Activated CD8-positive, alpha-beta memory T cell treated with anti-CD3 and anti-CD28 coated beads for 36 hours (primary cell): ENCODE data around the gene ZNF844. TPM values are rescaled to one million over a fixed set of nuclear protein-coding genes. Genes with fewer than 3 reads are reported as not detected.
"Not testable (repeated sequence)": the region's sequence is repeated elsewhere in the genome, so short reads cannot be mapped to it uniquely, and the experiment has no call there.

Experiments
- CTCF ChIA-PET: fragments of 350-600 bp; sonication (Branson Sonifier 250); formaldehyde crosslinking; loops from one replicate; lab custom pipeline; 2021; ENCODE audit warnings: antibody characterized with exemption; lab: Charles Lee
- POLR2A ChIA-PET: fragments of 350-600 bp; sonication (Branson Sonifier 250); formaldehyde crosslinking; loops from one replicate; lab custom pipeline; 2021; ENCODE audit warnings: antibody characterized with exemption; lab: Charles Lee
- total RNA-seq, 2 experiments: library from RNA; stranded (reverse); gene quantifications; one replicate each; pipeline ENCODE4 v1.2.3, GENCODE V29; 2021

Gene ZNF844
- total RNA-seq: 1 to 10 TPM; 3.0 to 3.3 TPM

- CTCF ChIA-PET: interaction anchor here (0.6 to 2.5 kb wide), 4 partner anchors 11 to 141 kb away, joined by 3 to 8 read pairs (median 4); partner anchors contain the start of genes ZNF700 and ZNF763
- POLR2A ChIA-PET: interaction anchor here (0.7 kb wide), 1 partner anchor 13 kb away, joined by 3 read pairs; no protein-coding TSS in a partner anchor
These were observed at the start of gene ZNF844 for GRCh38 chr19:12064590-12065538. ZNF844 (plus strand) TSS chr19:12064731; CDS start chr19:12064874, 143 bp downstream.

DNA sequence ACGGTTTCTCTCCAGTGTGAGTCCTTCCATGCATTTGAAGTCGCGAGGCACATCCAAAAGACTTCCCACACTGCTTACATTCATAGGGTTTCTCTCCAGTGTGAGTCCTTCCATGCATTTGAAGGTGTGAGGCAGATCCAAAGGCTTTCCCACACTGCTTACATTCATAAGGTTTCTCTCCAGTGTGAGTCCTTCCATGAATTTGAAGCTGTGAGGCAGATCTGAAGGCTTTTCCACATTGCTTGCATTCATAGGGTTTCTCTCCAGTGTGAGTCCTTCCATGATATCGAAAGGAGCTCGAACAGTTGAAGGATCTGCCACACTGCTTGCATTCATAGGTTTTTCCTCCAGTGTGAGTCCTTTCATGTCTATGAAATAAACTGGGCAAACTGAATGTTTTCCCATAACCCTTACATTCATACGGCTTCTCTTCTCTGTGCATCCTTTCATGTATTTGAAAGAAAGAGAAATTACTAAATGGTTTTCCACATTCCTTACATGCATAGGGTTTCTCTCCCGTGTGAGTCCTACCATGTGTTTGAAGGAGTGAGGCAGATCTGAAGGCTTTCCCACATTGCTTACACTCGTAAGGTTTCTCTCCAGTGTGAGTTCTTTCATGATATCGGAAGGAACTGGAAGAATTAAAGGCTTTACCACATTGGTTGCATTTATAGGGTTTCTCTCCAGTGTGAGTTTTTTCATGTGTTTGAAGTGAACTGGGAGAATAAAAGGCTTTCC, 49.3 kb upstream of the ZNF844 start:
- ChIA-PET CTCF (no interaction called here), POLR2A (no interaction called here)

GRCh38 chr19:12015753-12016116, 48.8 kb upstream of the ZNF844 start:
- ChIA-PET CTCF (no interaction called here), POLR2A (no interaction called here)

DNA sequence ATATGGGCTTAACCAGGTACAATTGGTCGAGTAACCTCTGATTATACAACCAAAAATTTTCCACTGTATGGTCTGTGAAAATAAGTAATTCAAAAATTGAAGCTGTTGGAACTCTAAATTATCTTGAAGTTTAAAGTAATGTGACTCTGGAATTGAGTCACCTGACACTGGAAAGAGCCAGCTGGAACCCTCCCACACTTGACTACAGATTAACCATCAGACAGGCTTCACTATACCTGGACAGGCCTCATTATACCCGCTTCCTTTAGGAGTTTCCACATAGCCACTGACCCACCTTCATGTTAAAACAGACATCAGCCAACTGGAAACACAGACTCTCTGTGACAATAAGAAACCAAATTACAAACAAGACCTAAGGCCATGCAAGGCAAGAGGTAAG, 30.3 kb upstream of the ZNF844 start:
- CTCF ChIA-PET: no interaction called here
- POLR2A ChIA-PET: no interaction called here

- POLR2A ChIA-PET: interaction anchor here (0.8 kb wide), 1 partner anchor 71 kb away, joined by 3 read pairs; no protein-coding TSS in a partner anchor
- CTCF ChIA-PET: interaction anchor here (0.6 kb wide), 1 partner anchor 33 kb away, joined by 3 read pairs; no protein-coding TSS in a partner anchor
These were observed 29.9 kb upstream of the ZNF844 start for GRCh38 chr19:12034620-12035019.

DNA sequence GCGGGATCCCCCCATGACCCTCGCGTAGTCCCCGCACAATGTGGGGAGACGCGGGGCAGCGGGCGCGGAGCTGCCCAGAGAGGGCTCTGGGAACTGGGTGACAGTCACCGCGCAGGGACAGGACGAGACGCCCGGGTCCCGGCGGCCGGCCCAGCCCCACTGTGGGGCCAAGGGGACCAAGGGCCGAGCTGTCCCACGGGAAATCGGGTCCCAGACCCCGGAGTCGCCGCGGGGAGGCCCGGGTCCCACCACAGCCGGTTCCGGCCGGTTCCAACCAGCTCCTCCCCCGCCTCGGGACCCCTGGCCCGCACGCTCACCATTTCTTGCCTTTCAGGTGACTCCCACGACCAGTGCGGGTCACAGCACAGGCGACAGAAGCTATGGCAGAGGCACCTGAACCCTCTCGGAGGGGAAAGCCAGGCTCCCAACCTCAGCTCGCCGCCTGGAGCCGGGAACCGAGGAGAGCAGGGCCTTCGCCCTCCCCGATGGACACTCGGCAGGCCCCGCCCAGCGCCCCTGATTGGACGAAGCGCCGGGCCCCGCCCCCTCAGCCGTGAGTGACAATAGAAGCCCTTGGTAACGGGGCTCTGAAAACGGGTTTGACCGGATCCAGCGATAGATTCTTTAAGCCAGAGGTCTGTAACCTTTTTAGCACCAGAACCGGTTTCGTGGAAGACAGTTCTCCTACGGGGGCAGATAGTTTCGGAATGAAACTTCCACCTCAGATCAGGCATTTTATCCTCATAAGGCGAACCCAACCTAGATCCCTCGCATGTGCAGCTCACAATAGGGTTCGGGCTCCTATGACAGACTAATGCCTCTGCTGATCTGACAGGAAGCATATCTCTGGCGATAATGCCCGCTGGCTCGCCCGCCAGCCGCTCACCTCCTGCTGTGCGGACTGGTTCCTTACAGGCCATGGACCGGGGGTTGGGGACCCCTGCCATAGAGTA, 29.0 kb upstream of the ZNF844 start, which contains the start of gene ZNF433:
ZNF433 (minus strand) TSS at position 460 of the 953 bp plus-strand sequence; CDS start at position 320, 140 bp downstream.
- POLR2A ChIA-PET: interaction anchor here (0.8 kb wide), 1 partner anchor 72 kb away, joined by 3 read pairs; no protein-coding TSS in a partner anchor
- CTCF ChIA-PET: interaction anchor here (0.6 to 1.0 kb wide), 3 partner anchors 24 to 72 kb away, joined by 3 to 4 read pairs (median 3); no protein-coding TSS in a partner anchor

- ChIA-PET CTCF (interaction anchor here (0.7 kb wide), 1 partner anchor 78 kb away, joined by 3 read pairs; the partner anchor contains the start of gene ZNF763), POLR2A (no interaction called here)
These were observed 21.6 kb upstream of the ZNF844 start for GRCh38 chr19:12042893-12043292.

- POLR2A ChIA-PET: no interaction called here
- CTCF ChIA-PET: no interaction called here
These were observed 20.6 kb upstream of the ZNF844 start for GRCh38 chr19:12043752-12044422.

- ChIA-PET POLR2A (no interaction called here), CTCF (no interaction called here)
These were observed 16.7 kb upstream of the ZNF844 start for GRCh38 chr19:12047868-12048267.

DNA sequence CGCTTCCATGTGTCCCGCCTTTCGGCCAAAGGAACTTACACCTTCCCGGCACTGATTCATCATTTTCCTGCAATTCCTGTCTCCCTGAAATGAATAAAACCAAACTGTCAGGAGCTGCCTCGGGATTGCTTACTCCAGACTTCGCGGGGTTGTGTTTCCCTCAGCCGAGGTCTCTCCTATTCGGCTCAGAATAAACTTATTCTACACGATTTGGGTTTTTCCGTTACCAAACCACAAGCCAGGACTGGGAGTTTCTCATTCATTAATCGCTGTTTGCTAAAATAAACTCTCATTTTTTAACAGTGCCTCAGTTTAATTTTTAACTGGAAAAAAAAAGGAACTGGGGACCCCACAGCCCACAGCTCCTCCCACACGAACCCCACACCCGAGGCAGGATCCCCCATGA, 12.4 kb upstream of the ZNF844 start:
- CTCF ChIA-PET: interaction anchor here (0.9 to 3.2 kb wide), 5 partner anchors 10 to 128 kb away, joined by 3 to 14 read pairs (median 6); partner anchors contain the start of genes ZNF20 and ZNF700
- POLR2A ChIA-PET: interaction anchor here (0.5 to 1.1 kb wide), 4 partner anchors 13 to 164 kb away, joined by 3 to 7 read pairs (median 4); partner anchors contain the start of gene ZNF69

- CTCF ChIA-PET: interaction anchor here (0.8 to 3.2 kb wide), 6 partner anchors 9 to 129 kb away, joined by 3 to 14 read pairs (median 6); partner anchors contain the start of genes ZNF20 and ZNF700
- POLR2A ChIA-PET: interaction anchor here (0.5 to 1.1 kb wide), 4 partner anchors 13 to 165 kb away, joined by 3 to 7 read pairs (median 4); partner anchors contain the start of gene ZNF69
These were observed 11.9 kb upstream of the ZNF844 start, which contains the start of gene ZNF878 for GRCh38 chr19:12052497-12053169. ZNF878 (minus strand) TSS chr19:12052961; CDS start chr19:12052801, 160 bp downstream.

DNA sequence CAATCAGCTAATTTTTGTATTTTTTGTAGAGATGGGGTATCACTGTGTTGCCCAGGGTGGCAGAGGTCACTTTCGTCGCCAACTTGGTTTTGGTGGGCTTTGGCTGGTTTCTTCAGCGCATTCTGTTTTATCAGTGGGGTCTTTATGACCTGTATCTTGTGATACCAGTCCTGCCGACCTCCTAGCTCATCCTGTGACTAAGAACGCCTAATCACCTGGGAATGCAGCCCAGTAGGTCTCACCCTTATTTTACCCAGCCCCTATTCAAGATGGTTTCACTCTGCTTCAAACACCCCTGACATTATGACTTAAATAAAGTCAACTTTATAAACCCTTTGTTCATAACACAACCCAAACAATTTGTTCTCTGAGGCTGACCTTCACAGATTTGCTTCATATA, 8.7 kb upstream of the ZNF844 start:
- ChIA-PET CTCF (interaction anchor here (0.8 to 2.3 kb wide), 5 partner anchors 17 to 175 kb away, joined by 3 to 11 read pairs (median 3); partner anchors contain the start of gene ZNF20), POLR2A (no interaction called here)

GRCh38 chr19:12075538-12076139, 11.1 kb downstream of the ZNF844 start:
- CTCF ChIA-PET: no interaction called here
- POLR2A ChIA-PET: no interaction called here

DNA sequence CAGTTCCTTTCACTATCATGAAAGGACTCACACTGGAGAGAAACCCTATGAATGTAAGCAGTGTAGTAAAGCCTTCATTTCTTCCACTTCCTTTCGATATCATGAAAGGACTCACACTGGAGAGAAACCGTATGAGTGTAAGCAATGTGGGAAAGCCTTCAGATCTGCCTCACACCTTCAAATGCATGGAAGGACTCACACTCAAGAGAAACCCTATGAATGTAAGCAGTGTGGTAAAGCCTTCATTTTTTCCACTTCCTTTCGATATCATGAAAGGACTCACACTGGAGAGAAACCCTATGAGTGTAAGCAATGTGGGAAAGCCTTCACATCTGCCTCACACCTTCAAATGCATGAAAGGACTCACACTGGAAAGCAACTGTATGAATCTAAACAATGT, 11.8 kb downstream of the ZNF844 start:
- CTCF ChIA-PET, POLR2A ChIA-PET: not testable (repeated sequence)

GRCh38 chr19:12077375-12077774, 12.8 kb downstream of the ZNF844 start:
- POLR2A ChIA-PET: no interaction called here
- CTCF ChIA-PET: no interaction called here

DNA sequence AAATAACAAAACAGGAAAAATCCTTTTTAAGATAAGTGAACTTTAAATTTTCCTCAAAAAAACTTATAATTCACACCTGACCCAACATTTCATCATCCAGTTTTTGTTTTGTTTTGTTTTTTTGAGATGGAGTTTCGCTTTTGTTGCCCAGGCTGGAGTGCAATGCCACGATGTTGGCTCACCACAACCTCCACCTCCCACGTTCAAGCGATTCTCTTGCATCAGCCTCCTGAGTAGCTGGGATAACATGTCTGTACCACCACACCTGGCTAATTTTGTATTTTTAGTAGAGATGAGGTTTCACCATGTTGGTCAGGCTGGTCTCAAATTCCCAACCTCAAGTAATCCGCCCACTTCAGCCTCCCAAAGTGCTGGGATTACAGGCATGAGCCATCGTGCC, 18.8 kb downstream of the ZNF844 start:
- POLR2A ChIA-PET: not testable (repeated sequence)

More for the DNA sequence above, 18.8 kb downstream of the ZNF844 start:
- CTCF ChIA-PET: not testable (repeated sequence)
